Lower leg skin (tissue), 4 donors: Measurements from ENCODE around the gene CADPS2. TPM values are rescaled to one million over a fixed set of nuclear protein-coding genes. Genes with fewer than 3 reads are reported as not detected.

ENCODE experiments used
- DNase-seq, 2 donors: peaks; one replicate each; pipeline ENCODE4 v3.0.0-alpha.2; 2019; ENCODE audit warnings: low spot score in 2 of 2
- H3K4me3 ChIP-seq: fragments of 200-600 bp; sonication (generic); 2 replicates; pipeline ENCODE4 v1.5.1; 2017; ENCODE audit warnings: mild to moderate bottlenecking, low read depth; ENCODE audit not compliant: poor library complexity, severe bottlenecking
- CTCF ChIP-seq, 3 donors: fragments of 450-650 bp; IDR thresholded peaks; one replicate each; pipeline ENCODE4 v1.5.1; 2016; ENCODE audit warnings: antibody characterized with exemption in 3 of 3, mild to moderate bottlenecking in 3 of 3, moderate library complexity in 2 of 3
- POLR2A ChIP-seq, 2 donors: fragments of 450-650 bp; IDR thresholded peaks; one replicate each; pipeline ENCODE4 v1.6.1; 2016 to 2017; ENCODE audit warnings: antibody characterized with exemption in 2 of 2, mild to moderate bottlenecking in 1 of 2, moderate library complexity in 1 of 2
- WGBS, 2 donors: methylation state at CpG; one replicate each; pipeline ENCODE4 v1.1.5; 2018; 5-methylcytosine and 5-hydroxymethylcytosine counted together
- intact Hi-C: fragments of 100-400 bp; cut with DNase I; formaldehyde crosslinking; loops from one replicate; pipeline ENCODE4 v1.15.0; 2023; ENCODE audit warnings: low total_unique reads
- total RNA-seq, 4 donors: library from RNA; depleted of rRNA; stranded (reverse); fragments of >200 nt; gene quantifications; one replicate each; pipeline ENCODE4 v1.1.0, GENCODE V29; 2016

The CADPS2 gene
- total RNA-seq, 4 donors from 2014 or later = 4.1 to 11.6 (median 6.5) TPM

DNA sequence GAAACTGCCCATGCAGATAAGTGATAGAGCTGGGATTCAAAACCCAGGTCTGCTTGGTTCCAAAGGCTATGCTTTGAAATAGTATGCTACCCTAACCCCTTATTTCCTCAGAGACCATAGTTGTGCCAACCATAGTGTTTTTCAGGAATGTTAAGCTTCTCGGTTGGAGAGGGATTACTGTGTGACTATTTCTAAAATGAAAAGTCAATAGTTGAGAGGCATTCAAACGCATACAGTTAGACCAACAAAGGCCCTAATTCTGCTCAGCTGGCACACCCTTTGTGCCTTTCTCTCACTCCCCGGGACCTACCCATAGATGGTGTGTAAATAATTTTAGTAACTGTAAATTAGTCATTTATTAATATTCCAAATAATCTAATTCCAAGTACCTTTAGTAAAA, 118.9 kb downstream of the CADPS2 start:
- intact Hi-C loops = no loop called here
- DNase-seq = no peak
- 72 to 83% methylated on average over 3 of the region's 3 CpGs for WGBS, 2 donors
- TF ChIP-seq POLR2A (IDR thresholded peaks at IDR 0.05) = no peak
- H3K4me3 ChIP-seq = no peak overlapping the region

GRCh38 chr7:122766593-122766992, 119.7 kb downstream of the CADPS2 start:
- no peak overlapping the region for H3K4me3 ChIP-seq
- 80 to 86% methylated on average over 1 of the region's 1 CpG for WGBS, 2 donors
- no peak for DNase-seq
- TF ChIP-seq CTCF (IDR thresholded peaks at IDR 0.05) (no peak), POLR2A (IDR thresholded peaks at IDR 0.05) (no peak)
- intact Hi-C loops = no loop called here

DNA sequence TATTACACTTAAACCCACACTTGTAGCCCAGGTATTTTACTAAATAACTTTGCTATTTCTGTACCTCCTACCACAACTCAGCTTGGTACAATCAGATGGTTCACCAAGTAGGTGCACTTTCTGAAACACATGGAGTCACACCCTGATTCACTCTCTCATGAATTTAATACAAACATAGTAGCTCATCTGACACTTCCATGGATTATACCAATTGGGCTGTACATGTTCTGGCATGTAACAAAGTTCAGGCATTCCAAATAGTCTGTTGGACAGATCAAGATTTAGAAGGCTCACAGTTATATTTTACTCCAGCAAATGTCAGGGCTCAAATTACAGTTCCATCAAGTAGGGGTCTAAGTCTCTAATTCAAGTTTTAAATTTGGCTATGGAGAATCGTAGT, 121.4 kb downstream of the CADPS2 start:
- intact Hi-C loops = no loop called here
- TF ChIP-seq CTCF (IDR thresholded peaks at IDR 0.05) (no peak), POLR2A (IDR thresholded peaks at IDR 0.05) (no peak)
- H3K4me3 ChIP-seq = no peak overlapping the region
- no peak for DNase-seq
- WGBS, 2 donors = 54 to 63% methylated on average over 1 of the region's 1 CpG

GRCh38 chr7:122764020-122764419, 122.2 kb downstream of the CADPS2 start:
- intact Hi-C loops = no loop called here
- DNase-seq = no peak
- WGBS, 2 donors = 58 to 59% methylated on average over 2 of the region's 2 CpGs
- H3K4me3 ChIP-seq = no peak overlapping the region
- TF ChIP-seq CTCF (IDR thresholded peaks at IDR 0.05) = no peak
- TF ChIP-seq POLR2A (IDR thresholded peaks at IDR 0.05) = no peak

DNA sequence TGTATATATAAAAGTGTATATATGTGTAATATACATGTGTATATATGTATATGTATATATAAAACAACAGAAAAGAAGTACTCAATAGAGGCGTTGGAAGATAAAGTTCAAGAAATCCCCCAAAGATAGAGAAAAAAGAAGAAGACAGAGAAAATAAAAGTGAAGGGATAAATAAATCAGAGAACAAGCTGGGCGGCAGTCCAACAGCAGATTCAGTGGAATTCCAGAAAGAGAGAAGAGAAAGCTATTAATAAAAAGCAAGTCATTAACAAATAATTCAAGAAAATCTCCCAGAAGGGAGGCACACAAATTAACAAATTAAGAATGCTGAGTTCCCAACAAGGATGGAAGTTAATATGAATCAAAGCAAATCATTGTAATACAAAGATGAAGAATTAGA, 124.2 kb downstream of the CADPS2 start:
- H3K4me3 ChIP-seq = no peak overlapping the region
- DNase-seq = no peak
- TF ChIP-seq POLR2A (IDR thresholded peaks at IDR 0.05) (no peak), CTCF (IDR thresholded peaks at IDR 0.05) (no peak)
- WGBS, 2 donors = 81 to 86% methylated on average over 2 of the region's 2 CpGs
- intact Hi-C loops = no loop called here

DNA sequence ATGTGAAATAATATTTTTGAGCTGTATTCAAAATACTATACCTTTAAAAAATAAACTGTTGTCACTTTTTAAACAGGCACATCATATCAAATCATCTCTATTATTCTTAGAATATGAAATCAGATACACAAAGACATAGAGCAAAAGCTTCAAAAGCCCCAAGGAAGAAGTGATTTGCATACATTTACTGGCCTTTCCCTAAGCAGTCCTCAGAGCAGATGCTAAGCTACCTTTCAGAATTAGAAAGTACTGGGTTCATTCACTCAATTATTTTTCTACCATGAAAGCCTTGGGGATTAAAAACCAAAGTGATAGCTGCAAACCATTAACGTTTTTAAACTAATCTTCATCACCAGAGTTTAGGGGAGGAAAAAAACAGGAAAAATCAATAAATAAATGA, 127.8 kb downstream of the CADPS2 start:
- no peak overlapping the region for H3K4me3 ChIP-seq
- intact Hi-C loops = no loop called here
- WGBS, 2 donors = 45 to 52% methylated on average over 1 of the region's 1 CpG
- no peak for DNase-seq
- no peak for TF ChIP-seq POLR2A (IDR thresholded peaks at IDR 0.05)
- TF ChIP-seq CTCF (IDR thresholded peaks at IDR 0.05) = no peak
